Endothelial cell of umbilical vein (primary cell): ENCODE measurements around the gene VSIG10. TPM values are rescaled to one million over a fixed set of nuclear protein-coding genes. Genes with fewer than 3 reads are reported as not detected.

Experiments used
- BruUV-seq: library from RNA; stranded (reverse); fragments of 400-500 nt; replicated peaks from 2 replicates; lab custom pipeline; 2021; lab: Mats Ljungman, UMichigan
- CTCF ChIA-PET: fragments of 300-600, 350-600 bp; sonication (Branson Sonifier 250); formaldehyde crosslinking; loops from one replicate; lab custom pipeline; 2021; ENCODE audit warnings: antibody characterized with exemption, inconsistent platforms; lab: Charles Lee
- POLR2A ChIA-PET: fragments of 300-600, 350-600 bp; sonication (Branson Sonifier 250); formaldehyde crosslinking; loops from one replicate; lab custom pipeline; 2021; ENCODE audit warnings: antibody characterized with exemption, inconsistent platforms; lab: Charles Lee
- DNase-seq: peaks from one replicate; pipeline ENCODE4 v3.0.0-alpha.2; 2011; ENCODE audit warnings: low read depth, low spot score
- FAIRE-seq: peaks from 2 replicates; lab custom pipeline; 2011; peaks lifted over from hg19 to GRCh38; lab: Jason Lieb, UNC
- H2AFZ ChIP-seq: 2 replicates; pipeline ENCODE4 v1.6.0; 2012; ENCODE audit warnings: low read depth, low read length, control low read depth, inconsistent platforms
- H3K27ac ChIP-seq: 2 replicates; pipeline ENCODE4 v1.5.1; 2011; ENCODE audit warnings: low read depth, mild to moderate bottlenecking, control low read depth, low read length, moderate library complexity; ENCODE audit not compliant: insufficient read depth
- H3K27me3 ChIP-seq, 2 experiments: 2 replicates each; pipeline versions ENCODE4 v1.6.0 to v1.6.1; 2011; ENCODE audit warnings: low read length in 2 of 2, mixed read lengths in 1 of 2; ENCODE audit not compliant: control insufficient read depth in 2 of 2, insufficient read depth in 2 of 2
- H3K36me3 ChIP-seq, 2 experiments: 2 replicates in 1 of 2; 3 replicates in 1 of 2; pipeline ENCODE4 v1.5.1; 2011; ENCODE audit warnings: low read length in 2 of 2, mild to moderate bottlenecking in 1 of 2, moderate library complexity in 1 of 2; ENCODE audit not compliant: control insufficient read depth in 2 of 2, insufficient read depth in 2 of 2; ENCODE audit errors: extremely low read depth in 1 of 2
- H3K4me1 ChIP-seq: 3 replicates; pipeline ENCODE4 v1.5.1; 2011; ENCODE audit warnings: mild to moderate bottlenecking, low read length; ENCODE audit not compliant: control insufficient read depth, insufficient read depth; ENCODE audit errors: extremely low read depth
- H3K4me2 ChIP-seq: 2 replicates; pipeline ENCODE4 v1.6.1; 2011; ENCODE audit warnings: low read length, control low read depth, mixed read lengths; ENCODE audit not compliant: insufficient read depth
- H3K4me3 ChIP-seq, 3 experiments: fragments of 200-600 bp in 1 of 3; sonication (generic), shearing (Covaris generic) in 1 of 3; replicated peaks in 1 of 3; 2 replicates each; pipeline ENCODE4 v1.5.1; 2011 to 2016; ENCODE audit warnings: control low read depth in 3 of 3, low read length in 3 of 3, mild to moderate bottlenecking in 2 of 3, inconsistent platforms in 1 of 3, low read depth in 1 of 3, moderate library complexity in 1 of 3; ENCODE audit not compliant: insufficient read depth in 1 of 3
- H3K79me2 ChIP-seq: 2 replicates; pipeline ENCODE4 v1.6.0; 2012; ENCODE audit warnings: low read length, inconsistent platforms; ENCODE audit not compliant: control insufficient read depth, insufficient read depth
- H3K9ac ChIP-seq: replicated peaks from 2 replicates; pipeline ENCODE3; 2011; ENCODE audit warnings: low read length, control low read depth; ENCODE audit not compliant: insufficient read depth; ENCODE audit errors: extremely low read depth
- H3K9me1 ChIP-seq: replicated peaks from 3 replicates; pipeline ENCODE4 v1.6.0; 2011; ENCODE audit warnings: mild to moderate bottlenecking, low read length; ENCODE audit not compliant: control insufficient read depth, insufficient read depth; ENCODE audit errors: extremely low read depth
- H3K9me3 ChIP-seq: replicated peaks from 2 replicates; pipeline ENCODE4 v1.5.1; 2012; ENCODE audit warnings: low read length, inconsistent platforms; ENCODE audit not compliant: control insufficient read depth, insufficient read depth
- H4K20me1 ChIP-seq: replicated peaks from 2 replicates; pipeline ENCODE3; 2011; ENCODE audit warnings: mild to moderate bottlenecking, low read length; ENCODE audit not compliant: control insufficient read depth, insufficient read depth; ENCODE audit errors: extremely low read depth
- EZH2 ChIP-seq: IDR thresholded peaks from 2 replicates; pipeline ENCODE4 v1.6.1; 2012; ENCODE audit warnings: borderline replicate concordance, low read depth, mild to moderate bottlenecking, moderate library complexity, low read length, inconsistent platforms; ENCODE audit not compliant: severe bottlenecking
- FOS ChIP-seq: IDR thresholded peaks from 2 replicates; pipeline ENCODE4 v1.6.1; 2011; ENCODE audit warnings: mild to moderate bottlenecking, low read length, moderate library complexity, borderline replicate concordance; ENCODE audit not compliant: insufficient read depth
- GATA2 ChIP-seq: IDR thresholded peaks from 2 replicates; pipeline ENCODE4 v1.7.0; 2011; ENCODE audit warnings: low read depth, mild to moderate bottlenecking, moderate library complexity, mixed read lengths, low read length; ENCODE audit not compliant: insufficient read length, insufficient read depth
- JUN ChIP-seq: IDR thresholded peaks from 2 replicates; pipeline ENCODE4 v1.6.1; 2011; ENCODE audit warnings: borderline replicate concordance, low read depth; ENCODE audit not compliant: insufficient read length, insufficient read depth
- MYC ChIP-seq: IDR thresholded peaks from one replicate; pipeline ENCODE4 v1.6.1; 2011; ENCODE audit warnings: mild to moderate bottlenecking, low read depth, low read length
- POLR2A ChIP-seq: IDR thresholded peaks from 2 replicates; pipeline ENCODE4 v1.6.1; 2012; ENCODE audit warnings: low read depth, mild to moderate bottlenecking, control low read depth, low read length
- POLR2AphosphoS5 ChIP-seq: IDR thresholded peaks from 2 replicates; pipeline ENCODE4 v1.6.1; 2012; ENCODE audit warnings: low read depth, mild to moderate bottlenecking, control low read depth, low read length, moderate library complexity; ENCODE audit not compliant: insufficient read depth
- dilution Hi-C: fragments of 300-500 bp; cut with MboI; formaldehyde crosslinking; loops from one replicate; pipeline ENCODE4 v1.15.0; 2019; ENCODE audit warnings: low sequenced_read_pairs; ENCODE audit not compliant: extremely low pct_ligation_motif_present
- intact Hi-C: fragments of 100-400 bp; cut with micrococcal nuclease; formaldehyde crosslinking; loops from one replicate; pipeline ENCODE4 v1.10.0; 2022
- polyA plus RNA-seq, 4 experiments: library from polyadenylated mRNA; depleted of rRNA in 3 of 4; stranded (reverse) in 3 of 4; unstranded in 1 of 4; fragments of >200 nt; gene quantifications; 2 replicates each; pipeline versions ENCODE4 v1.2.1 to v1.2.3, GENCODE V29; 2011 to 2012; ENCODE audit warnings: missing spikeins in 1 of 4
- total RNA-seq: library from RNA; stranded (reverse); gene quantifications from 2 replicates; pipeline ENCODE4 v1.2.3, GENCODE V29; 2021
- TF ChIP-seq, protein P1 (sequence below): IDR thresholded peaks from 2 replicates; pipeline ENCODE4 v1.6.1; 2011; ENCODE audit not compliant: insufficient read depth, insufficient read length
- TF ChIP-seq, protein P2 (sequence below), 2 donors: IDR thresholded peaks; 1 replicate in 1 of 2; 2 replicates in 1 of 2; pipeline ENCODE4 v1.5.1; 2011; ENCODE audit warnings: low read length in 2 of 2, mild to moderate bottlenecking in 2 of 2, moderate library complexity in 2 of 2, control low read depth in 1 of 2, inconsistent platforms in 1 of 2, low read depth in 1 of 2; ENCODE audit not compliant: insufficient read depth in 1 of 2; ENCODE audit errors: extremely low read depth in 1 of 2

VSIG10 gene
- total and polyA plus RNA-seq, 2 donors (not counting 3 experiments of a cell fraction or from before 2014, with no cell fraction given): 16.3 to 38.4 TPM

GRCh38 chr12:118107011-118107410, 3.2 kb upstream of the VSIG10 start:
- H4K20me1 ChIP-seq: no peaks in the 10 kb centered on the region
- TF ChIP-seq POLR2A (no peak), EZH2 (no peak), POLR2AphosphoS5 (no peak), FOS (no peak), JUN (no peak), GATA2 (no peak), MYC (no peak)
- TF ChIP-seq, protein P1, sequence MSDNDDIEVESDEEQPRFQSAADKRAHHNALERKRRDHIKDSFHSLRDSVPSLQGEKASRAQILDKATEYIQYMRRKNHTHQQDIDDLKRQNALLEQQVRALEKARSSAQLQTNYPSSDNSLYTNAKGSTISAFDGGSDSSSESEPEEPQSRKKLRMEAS: no peak
- TF ChIP-seq, protein P2, sequence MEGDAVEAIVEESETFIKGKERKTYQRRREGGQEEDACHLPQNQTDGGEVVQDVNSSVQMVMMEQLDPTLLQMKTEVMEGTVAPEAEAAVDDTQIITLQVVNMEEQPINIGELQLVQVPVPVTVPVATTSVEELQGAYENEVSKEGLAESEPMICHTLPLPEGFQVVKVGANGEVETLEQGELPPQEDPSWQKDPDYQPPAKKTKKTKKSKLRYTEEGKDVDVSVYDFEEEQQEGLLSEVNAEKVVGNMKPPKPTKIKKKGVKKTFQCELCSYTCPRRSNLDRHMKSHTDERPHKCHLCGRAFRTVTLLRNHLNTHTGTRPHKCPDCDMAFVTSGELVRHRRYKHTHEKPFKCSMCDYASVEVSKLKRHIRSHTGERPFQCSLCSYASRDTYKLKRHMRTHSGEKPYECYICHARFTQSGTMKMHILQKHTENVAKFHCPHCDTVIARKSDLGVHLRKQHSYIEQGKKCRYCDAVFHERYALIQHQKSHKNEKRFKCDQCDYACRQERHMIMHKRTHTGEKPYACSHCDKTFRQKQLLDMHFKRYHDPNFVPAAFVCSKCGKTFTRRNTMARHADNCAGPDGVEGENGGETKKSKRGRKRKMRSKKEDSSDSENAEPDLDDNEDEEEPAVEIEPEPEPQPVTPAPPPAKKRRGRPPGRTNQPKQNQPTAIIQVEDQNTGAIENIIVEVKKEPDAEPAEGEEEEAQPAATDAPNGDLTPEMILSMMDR (IDR thresholded peaks at IDR 0.05; ENCODE audit: extremely low read depth in 1 of 2, insufficient read depth in 1 of 2, low read depth in 1 of 2, low read length in 2 of 2): no peak
- ChIA-PET CTCF (no interaction called here), POLR2A (no interaction called here)
- no peak for DNase-seq
- H3K27me3 ChIP-seq: no peaks in the 10 kb centered on the region
- no peaks in the 10 kb centered on the region for H3K36me3 ChIP-seq
- no peaks in the 10 kb centered on the region for H3K9me3 ChIP-seq
- H3K79me2 ChIP-seq: no peaks in the 10 kb centered on the region
- FAIRE-seq: no peak
- no peak overlapping the region for H3K27ac ChIP-seq
- H2AFZ ChIP-seq: no peak overlapping the region
- dilution Hi-C loops: no loop called here
- H3K4me2 ChIP-seq: no peak overlapping the region
- H3K9ac ChIP-seq: no peak overlapping the region
- peaks cover 11% of the 10 kb centered on the region for H3K4me1 ChIP-seq
- BruUV-seq: no TSS peak
- H3K9me1 ChIP-seq: no peaks in the 10 kb centered on the region
- intact Hi-C loops: no loop called here
- no peak overlapping the region for H3K4me3 ChIP-seq
